Embryonic facial prominence (tissue), 1 donor: ENCODE results near the gene CLEC1B.
"Not testable (repeated sequence)": the region's sequence is repeated elsewhere in the genome, so short reads cannot be mapped to it uniquely, and the experiment has no call there.

Experiments used
- DNase-seq: peaks from one replicate; pipeline ENCODE4 v3.0.0-alpha.2; 2016; ENCODE audit errors: extremely low spot score

Gene CLEC1B

GRCh38 chr12:9974731-9975130 lies 24.2 kb downstream of the CLEC1B start:
- DNase-seq, result not testable (repeated sequence)

GRCh38 chr12:9973949-9974348 lies 25.0 kb downstream of the CLEC1B start:
- DNase-seq, result no peak

GRCh38 chr12:9971181-9971580 lies 27.7 kb downstream of the CLEC1B start, which contains the start of gene CLEC12A:
Gene CLEC12A, plus strand, starts transcription at chr12:9971409. Its CDS starts 188 bp downstream, at chr12:9971597.
- no peak for DNase-seq

- no peak for DNase-seq
Observed at GRCh38 chr12:9969673-9970072, 29.2 kb downstream of the CLEC1B start.

GRCh38 chr12:9961901-9962300 lies 37.0 kb downstream of the CLEC1B start:
- no peak for DNase-seq

GRCh38 chr12:9961106-9961505 lies 37.8 kb downstream of the CLEC1B start:
- DNase-seq, result no peak

GRCh38 chr12:9960590-9960989 lies 38.3 kb downstream of the CLEC1B start:
- DNase-seq, result no peak

- no peak for DNase-seq
Observed at GRCh38 chr12:9957834-9958233, 41.1 kb downstream of the CLEC1B start.

- not testable (repeated sequence) for DNase-seq
Observed at GRCh38 chr12:9952954-9953729, 45.8 kb downstream of the CLEC1B start.

GRCh38 chr12:9951026-9951675 lies 47.8 kb downstream of the CLEC1B start:
- no peak for DNase-seq

GRCh38 chr12:9948606-9949296 lies 50.2 kb downstream of the CLEC1B start:
- no peak for DNase-seq

- DNase-seq, result no peak
Observed at GRCh38 chr12:9947674-9948073, 51.2 kb downstream of the CLEC1B start.

- DNase-seq, result no peak
Observed at GRCh38 chr12:9944391-9944790, 54.5 kb downstream of the CLEC1B start.

GRCh38 chr12:9943240-9943639 lies 55.7 kb downstream of the CLEC1B start:
- DNase-seq, result no peak
